Activated B cell treated with CpG ODN at 0.5 μM for 24 hours (primary cell): Measurements from ENCODE around the gene AMN. TPM values are rescaled to one million over a fixed set of nuclear protein-coding genes. Genes with fewer than 3 reads are reported as not detected.

Experiments
- ATAC-seq: fragments of 200-7000 bp; cut with Tn5 transposase; one replicate; pipeline ENCODE4 v1.10.0; 2021; ENCODE audit warnings: low read depth, mild to moderate bottlenecking, moderate library complexity
- CTCF ChIA-PET: fragments of 350-600 bp; sonication (Branson Sonifier 250); formaldehyde crosslinking; loops from one replicate; lab custom pipeline; 2021; ENCODE audit warnings: antibody characterized with exemption; lab: Charles Lee
- POLR2A ChIA-PET: fragments of 350-600 bp; sonication (Branson Sonifier 250); formaldehyde crosslinking; loops from one replicate; lab custom pipeline; 2021; ENCODE audit warnings: antibody characterized with exemption; lab: Charles Lee
- DNase-seq: peaks from one replicate; pipeline ENCODE4 v3.0.0; 2022
- H3K27ac Mint-ChIP-seq: one replicate; pipeline ENCODE4 v1.8.0; 2020; ENCODE audit warnings: mixed read lengths
- H3K27me3 Mint-ChIP-seq: one replicate; pipeline ENCODE4 v1.8.0; 2021; ENCODE audit warnings: mixed read lengths
- H3K36me3 Mint-ChIP-seq: one replicate; pipeline ENCODE4 v1.8.0; 2021; ENCODE audit warnings: low read depth, mixed read lengths
- H3K4me1 Mint-ChIP-seq: one replicate; pipeline ENCODE4 v1.8.0; 2021; ENCODE audit warnings: mixed read lengths
- H3K4me3 Mint-ChIP-seq: one replicate; pipeline ENCODE4 v1.8.0; 2020; ENCODE audit warnings: mild to moderate bottlenecking, mixed read lengths
- H3K9me3 Mint-ChIP-seq: one replicate; pipeline ENCODE4 v1.8.0; 2020; ENCODE audit warnings: mixed read lengths
- intact Hi-C: fragments of 100-400 bp; cut with micrococcal nuclease; formaldehyde crosslinking; loops from one replicate; pipeline ENCODE4 v1.15.1; 2024
- total RNA-seq: library from RNA; stranded (reverse); gene quantifications from 2 replicates; pipeline ENCODE4 v1.2.3, GENCODE V29; 2022
- TF ChIP-seq, protein P1 (sequence below): fragments of 200-600 bp; IDR thresholded peaks from one replicate; pipeline ENCODE4 v1.8.0; 2022; ENCODE audit warnings: antibody characterized with exemption, mild to moderate bottlenecking

The AMN gene
- total RNA-seq, 1 donor from 2014 or later: 4.4 TPM

DNA sequence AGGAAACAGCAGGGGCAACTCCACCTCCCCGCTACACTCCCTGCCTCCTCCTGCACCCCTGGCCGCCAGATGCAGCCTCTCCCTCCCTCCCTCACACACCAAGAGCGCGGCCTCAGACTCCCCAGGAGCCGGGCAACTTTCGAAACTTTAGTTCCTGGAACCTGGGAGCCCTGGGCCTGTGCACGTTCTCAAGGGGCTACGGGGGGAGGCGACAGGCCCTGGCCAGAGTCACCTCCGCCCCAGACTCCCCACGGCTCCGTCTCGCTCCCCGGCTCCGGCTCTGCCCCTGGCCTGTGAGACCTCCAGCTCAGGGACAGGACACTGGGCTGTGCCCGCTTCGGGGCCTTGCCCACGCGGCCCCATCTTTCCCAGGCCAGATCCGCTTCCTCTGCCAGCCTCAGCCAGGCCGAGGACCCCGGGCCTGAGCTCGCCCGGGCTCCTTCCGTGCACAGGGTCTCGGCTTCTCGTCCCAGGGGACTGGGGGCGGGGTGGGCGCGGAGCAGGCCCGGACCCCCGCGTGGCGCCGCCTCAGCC is 5.5 kb downstream of the AMN start:
- Mint-ChIP-seq H3K27me3 (peaks cover 6% of the 10 kb centered on the region), H3K9me3 (no peaks in the 10 kb centered on the region), H3K27ac (no peak overlapping the region), H3K36me3 (peaks cover 4% of the 10 kb centered on the region), H3K4me1 (peaks cover 20% of the 10 kb centered on the region), H3K4me3 (peak overlapping the region; percentile 76)
- ATAC-seq (peak; percentile 14), DNase-seq (no peak)
- ChIA-PET POLR2A (interaction anchor here (0.6 to 1.4 kb wide), 2 partner anchors 11 to 110 kb away, joined by 4 to 5 read pairs; no protein-coding TSS in a partner anchor), CTCF (no interaction called here)
- TF ChIP-seq, protein P1, sequence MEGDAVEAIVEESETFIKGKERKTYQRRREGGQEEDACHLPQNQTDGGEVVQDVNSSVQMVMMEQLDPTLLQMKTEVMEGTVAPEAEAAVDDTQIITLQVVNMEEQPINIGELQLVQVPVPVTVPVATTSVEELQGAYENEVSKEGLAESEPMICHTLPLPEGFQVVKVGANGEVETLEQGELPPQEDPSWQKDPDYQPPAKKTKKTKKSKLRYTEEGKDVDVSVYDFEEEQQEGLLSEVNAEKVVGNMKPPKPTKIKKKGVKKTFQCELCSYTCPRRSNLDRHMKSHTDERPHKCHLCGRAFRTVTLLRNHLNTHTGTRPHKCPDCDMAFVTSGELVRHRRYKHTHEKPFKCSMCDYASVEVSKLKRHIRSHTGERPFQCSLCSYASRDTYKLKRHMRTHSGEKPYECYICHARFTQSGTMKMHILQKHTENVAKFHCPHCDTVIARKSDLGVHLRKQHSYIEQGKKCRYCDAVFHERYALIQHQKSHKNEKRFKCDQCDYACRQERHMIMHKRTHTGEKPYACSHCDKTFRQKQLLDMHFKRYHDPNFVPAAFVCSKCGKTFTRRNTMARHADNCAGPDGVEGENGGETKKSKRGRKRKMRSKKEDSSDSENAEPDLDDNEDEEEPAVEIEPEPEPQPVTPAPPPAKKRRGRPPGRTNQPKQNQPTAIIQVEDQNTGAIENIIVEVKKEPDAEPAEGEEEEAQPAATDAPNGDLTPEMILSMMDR: no peak
- intact Hi-C loops: loop anchor here (1.0 kb wide), 2 partner anchors 21 to 27 kb away; no protein-coding TSS in a partner anchor

DNA sequence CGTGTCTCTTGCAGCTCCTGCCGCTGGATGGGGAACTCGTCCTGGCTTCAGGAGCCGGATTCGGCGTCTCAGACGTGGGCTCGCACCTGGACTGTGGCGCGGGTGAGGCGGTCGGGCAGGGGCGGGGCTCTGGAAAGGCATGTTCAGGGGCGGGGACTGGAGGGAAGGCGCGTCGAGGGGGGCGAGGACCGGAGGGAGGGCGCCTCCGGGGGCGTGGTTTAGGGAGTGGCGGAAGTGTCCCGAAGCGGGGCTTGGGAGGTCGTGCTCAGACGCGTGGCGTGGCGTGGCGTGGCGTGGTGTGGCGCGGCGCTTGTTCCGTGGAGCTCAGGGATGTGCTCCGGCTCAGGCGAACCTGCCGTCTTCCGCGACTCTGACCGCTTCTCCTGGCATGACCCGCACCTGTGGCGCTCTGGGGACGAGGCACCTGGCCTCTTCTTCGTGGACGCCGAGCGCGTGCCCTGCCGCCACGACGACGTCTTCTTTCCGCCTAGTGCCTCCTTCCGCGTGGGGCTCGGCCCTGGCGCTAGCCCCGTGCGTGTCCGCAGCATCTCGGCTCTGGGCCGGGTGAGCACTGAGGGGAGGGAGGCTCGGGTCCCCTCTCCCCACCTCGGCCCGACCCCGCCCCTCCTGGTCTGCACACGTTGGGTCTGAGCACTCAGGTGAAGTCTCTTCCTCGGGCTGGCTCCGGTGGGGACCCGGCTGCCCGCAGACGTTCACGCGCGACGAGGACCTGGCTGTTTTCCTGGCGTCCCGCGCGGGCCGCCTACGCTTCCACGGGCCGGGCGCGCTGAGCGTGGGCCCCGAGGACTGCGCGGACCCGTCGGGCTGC is 6.2 kb downstream of the AMN start:
- TF ChIP-seq, protein P1: no peak
- POLR2A ChIA-PET: interaction anchor here (0.6 to 1.4 kb wide), 2 partner anchors 11 to 110 kb away, joined by 4 to 5 read pairs; no protein-coding TSS in a partner anchor
- DNase-seq: peak; percentile 72
- peak overlapping the region; percentile 76 for H3K4me3 Mint-ChIP-seq
- peaks cover 6% of the 10 kb centered on the region for H3K27me3 Mint-ChIP-seq
- H3K9me3 Mint-ChIP-seq: no peaks in the 10 kb centered on the region
- intact Hi-C loops: loop anchor here (1.0 kb wide), 2 partner anchors 21 to 27 kb away; no protein-coding TSS in a partner anchor
- H3K36me3 Mint-ChIP-seq: peaks cover 8% of the 10 kb centered on the region
- H3K27ac Mint-ChIP-seq: no peak overlapping the region
- peak; percentile 88 for ATAC-seq
- peaks cover 17% of the 10 kb centered on the region for H3K4me1 Mint-ChIP-seq
- CTCF ChIA-PET: no interaction called here

DNA sequence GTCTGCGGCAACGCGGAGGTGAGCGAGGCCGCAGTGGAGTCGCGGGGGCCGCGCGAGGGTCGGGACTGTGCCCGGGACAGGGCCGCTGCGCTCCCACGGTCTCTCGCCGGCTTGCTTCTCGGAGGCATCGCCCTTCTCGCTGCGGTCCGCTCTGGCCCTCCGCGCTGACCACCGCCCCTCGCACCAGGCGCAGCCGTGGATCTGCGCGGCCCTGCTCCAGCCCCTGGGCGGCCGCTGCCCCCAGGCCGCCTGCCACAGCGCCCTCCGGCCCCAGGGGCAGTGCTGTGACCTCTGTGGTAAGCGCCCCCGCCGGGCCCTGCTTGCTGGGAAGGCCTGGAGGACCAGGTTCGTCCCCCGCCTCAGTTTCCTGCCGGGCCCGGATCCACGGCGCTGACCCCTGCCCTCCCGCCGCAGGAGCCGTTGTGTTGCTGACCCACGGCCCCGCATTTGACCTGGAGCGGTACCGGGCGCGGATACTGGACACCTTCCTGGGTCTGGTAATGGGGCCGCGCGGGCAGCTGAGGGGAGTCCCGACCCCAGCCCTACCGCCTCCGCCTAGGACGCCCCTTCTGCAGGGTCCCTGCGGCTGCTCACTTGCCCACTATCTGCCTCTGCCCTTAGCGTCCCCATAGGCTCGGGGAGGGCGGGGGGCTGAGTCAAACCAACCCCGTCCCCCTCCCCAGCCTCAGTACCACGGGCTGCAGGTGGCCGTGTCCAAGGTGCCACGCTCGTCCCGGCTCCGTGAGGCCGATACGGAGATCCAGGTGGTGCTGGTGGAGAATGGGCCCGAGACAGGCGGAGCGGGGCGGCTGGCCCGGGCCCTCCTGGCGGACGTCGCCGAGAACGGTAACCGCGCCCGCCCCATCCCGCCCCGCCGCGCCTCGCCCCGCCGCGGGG is 7.0 kb downstream of the AMN start:
- Mint-ChIP-seq H3K4me3 (no peak overlapping the region), H3K9me3 (no peaks in the 10 kb centered on the region), H3K4me1 (peaks cover 14% of the 10 kb centered on the region), H3K36me3 (peaks cover 8% of the 10 kb centered on the region), H3K27ac (no peak overlapping the region), H3K27me3 (peaks cover 3% of the 10 kb centered on the region)
- DNase-seq: no peak
- no peak for ATAC-seq
- TF ChIP-seq, protein P1: no peak
- POLR2A ChIA-PET: no interaction called here
- intact Hi-C loops: no loop called here
- CTCF ChIA-PET: no interaction called here

GRCh38 chr14:102930138-102930752 is 7.8 kb downstream of the AMN start:
- DNase-seq (no peak), ATAC-seq (no peak)
- ChIA-PET POLR2A (interaction anchor here (0.8 kb wide), 1 partner anchor 12 kb away, joined by 4 read pairs; no protein-coding TSS in a partner anchor), CTCF (no interaction called here)
- peaks cover 10% of the 10 kb centered on the region for H3K36me3 Mint-ChIP-seq
- intact Hi-C loops: no loop called here
- H3K27me3 Mint-ChIP-seq: peaks cover 3% of the 10 kb centered on the region
- H3K4me3 Mint-ChIP-seq: no peak overlapping the region
- no peak overlapping the region for H3K27ac Mint-ChIP-seq
- H3K9me3 Mint-ChIP-seq: no peaks in the 10 kb centered on the region
- TF ChIP-seq, protein P1: no peak
- peaks cover 17% of the 10 kb centered on the region for H3K4me1 Mint-ChIP-seq
